ENCODE data around the gene TEX29. TPM values are rescaled to one million over a fixed set of nuclear protein-coding genes. Genes with fewer than 3 reads are reported as not detected.

TEX29 gene
- total RNA-seq, 1 experiment from 2014 or later = 0.33 TPM

DNA sequence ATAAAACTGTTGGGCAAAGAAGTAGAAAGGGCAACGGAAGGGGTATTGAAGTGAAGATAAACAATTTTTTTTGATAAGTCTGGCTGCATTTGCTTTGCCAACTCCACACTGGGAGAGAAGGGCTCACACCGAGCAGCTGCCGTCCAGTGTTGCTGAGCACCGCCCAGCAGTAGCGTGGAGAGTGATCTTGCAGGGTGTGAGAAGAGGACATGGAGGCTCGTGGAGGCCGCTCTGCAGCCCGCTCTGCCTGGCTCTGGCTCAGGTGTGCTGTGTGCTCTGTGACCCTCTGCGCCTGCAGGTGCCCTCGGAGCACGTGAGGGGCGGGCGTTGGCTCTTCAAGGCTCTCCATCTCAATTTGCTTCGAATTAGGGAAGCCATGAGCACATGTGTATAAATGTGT is 35.9 kb upstream of the TEX29 start:
- H3K27me3 ChIP-seq (ENCODE audit: insufficient read depth, low read length) = no peaks in the 10 kb centered on the region
- H4K91ac ChIP-seq (ENCODE audit: insufficient read length, low read depth, low read length) = no peak overlapping the region
- TF ChIP-seq, protein P1, sequence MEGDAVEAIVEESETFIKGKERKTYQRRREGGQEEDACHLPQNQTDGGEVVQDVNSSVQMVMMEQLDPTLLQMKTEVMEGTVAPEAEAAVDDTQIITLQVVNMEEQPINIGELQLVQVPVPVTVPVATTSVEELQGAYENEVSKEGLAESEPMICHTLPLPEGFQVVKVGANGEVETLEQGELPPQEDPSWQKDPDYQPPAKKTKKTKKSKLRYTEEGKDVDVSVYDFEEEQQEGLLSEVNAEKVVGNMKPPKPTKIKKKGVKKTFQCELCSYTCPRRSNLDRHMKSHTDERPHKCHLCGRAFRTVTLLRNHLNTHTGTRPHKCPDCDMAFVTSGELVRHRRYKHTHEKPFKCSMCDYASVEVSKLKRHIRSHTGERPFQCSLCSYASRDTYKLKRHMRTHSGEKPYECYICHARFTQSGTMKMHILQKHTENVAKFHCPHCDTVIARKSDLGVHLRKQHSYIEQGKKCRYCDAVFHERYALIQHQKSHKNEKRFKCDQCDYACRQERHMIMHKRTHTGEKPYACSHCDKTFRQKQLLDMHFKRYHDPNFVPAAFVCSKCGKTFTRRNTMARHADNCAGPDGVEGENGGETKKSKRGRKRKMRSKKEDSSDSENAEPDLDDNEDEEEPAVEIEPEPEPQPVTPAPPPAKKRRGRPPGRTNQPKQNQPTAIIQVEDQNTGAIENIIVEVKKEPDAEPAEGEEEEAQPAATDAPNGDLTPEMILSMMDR (conservative IDR thresholded peaks at IDR 0.05) = no peak
- H3K14ac ChIP-seq (ENCODE audit: insufficient read depth, low read length) = no peak overlapping the region
- H3K56ac ChIP-seq (ENCODE audit: insufficient read length, low read depth, low read length) = no peak overlapping the region
- no peak overlapping the region for H3T11ph ChIP-seq (ENCODE audit: low read length)
- Mint-ChIP-seq H3K36me3 (ENCODE audit: insufficient read depth in 1 of 3, low read depth in 3 of 3) (peaks cover 31 to 78% (median 75%) of the 10 kb centered on the region in 3 experiments), H3K4me3 (no peak overlapping the region), H3K27me3 (ENCODE audit: low read depth) (no peaks in the 10 kb centered on the region; the same call in 1 of the 2 replicates), H3K27ac (peak overlapping the region in 1 of 3 experiments; percentile 0; a peak in 1 of 7 replicates), H3K4me1 (no peaks in the 10 kb centered on the region), H3K9me3 (no peaks in the 10 kb centered on the region)
- WGBS (ENCODE audit: extremely low coverage, insufficient read length, low lambda C conversion rate) = no CpG with 5 or more reads among the region's 14 CpGs
- H3K79me1 ChIP-seq (ENCODE audit: insufficient read depth, low read depth, low read length, poor library complexity, severe bottlenecking) = no peaks in the 10 kb centered on the region
- H3K9me3 ChIP-seq (ENCODE audit: control insufficient read depth, low read depth, low read length) = no peaks in the 10 kb centered on the region
- H3K27ac ChIP-seq (ENCODE audit: insufficient read length, low read depth, low read length) = no peak overlapping the region
- H2BK15ac ChIP-seq (ENCODE audit: low read depth, low read length) = no peak overlapping the region
- H2BK12ac ChIP-seq (ENCODE audit: insufficient read length, low read depth, low read length) = no peak overlapping the region
- H2AFZ ChIP-seq (ENCODE audit: low read length) = no peak overlapping the region
- no peak overlapping the region for H3K23ac ChIP-seq (ENCODE audit: insufficient read length, low read depth, low read length)
- no peak overlapping the region for H3K9ac ChIP-seq (ENCODE audit: extremely low read depth, insufficient read length, low read length)
- no peak overlapping the region for H3K4ac ChIP-seq (ENCODE audit: low read depth, low read length)
- no peak overlapping the region for H3K18ac ChIP-seq (ENCODE audit: insufficient read length, low read depth, low read length)
- H4K20me1 ChIP-seq (ENCODE audit: control insufficient read depth, insufficient read depth, insufficient read length) = no peaks in the 10 kb centered on the region
- H2BK5ac ChIP-seq (ENCODE audit: insufficient read length, low read length) = no peak overlapping the region
- H3K4me2 ChIP-seq (ENCODE audit: insufficient read depth, insufficient read length, low read length) = no peak overlapping the region
- no peaks in the 10 kb centered on the region for H3K4me1 ChIP-seq (ENCODE audit: insufficient read depth, low read length)
- H2AK5ac ChIP-seq (ENCODE audit: insufficient read length, low read length) = no peak overlapping the region
- H3K79me2 ChIP-seq (ENCODE audit: insufficient read depth, low read length) = no peaks in the 10 kb centered on the region
- no peak overlapping the region for H2BK120ac ChIP-seq (ENCODE audit: low read depth, low read length, poor library complexity, severe bottlenecking)
- no peak for DNase-seq
- H4K8ac ChIP-seq (replicated peaks; ENCODE audit: insufficient read length, low read depth, low read length) = no peak overlapping the region
- H3K23me2 ChIP-seq (ENCODE audit: insufficient read length, low read depth, low read length, poor library complexity, severe bottlenecking) = no peaks in the 10 kb centered on the region
- no peak overlapping the region for H4K5ac ChIP-seq (ENCODE audit: insufficient read length, low read depth, low read length)
- no peak overlapping the region for H2BK20ac ChIP-seq (ENCODE audit: low read depth, low read length, poor library complexity, severe bottlenecking)
